ENCODE measurements around the gene CASP6.

The CASP6 gene

DNA sequence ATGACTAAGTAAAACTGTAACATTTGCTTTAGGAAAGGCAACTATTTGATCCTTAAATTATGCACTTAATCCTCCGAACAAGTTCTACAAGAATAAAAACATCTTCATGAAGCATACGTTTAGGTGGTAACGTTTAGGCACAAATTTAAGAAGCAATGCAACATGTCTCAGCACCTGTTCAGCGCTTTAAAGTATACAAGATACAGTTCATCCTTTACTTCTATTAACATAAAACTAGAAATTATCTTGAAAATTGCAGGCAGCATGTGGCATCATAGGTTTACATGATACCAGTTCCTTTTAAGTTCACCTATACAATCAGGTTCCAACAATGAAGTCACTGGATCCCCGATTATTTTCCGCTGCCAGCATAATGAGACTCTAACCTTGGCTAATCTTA is 25.1 kb upstream of the CASP6 start:
- in situ Hi-C loops (cut with HindIII; ENCODE audit: low pct_ligation_motif_present, low sequenced_read_pairs): no loop called here
- Histone ChIP-seq H3K36me3 (replicated peaks) (no peaks in the 10 kb centered on the region), H3K4me3 (ENCODE audit: low read depth, low read length) (no peak overlapping the region), H3K27ac (no peak overlapping the region), H3K27me3 (replicated peaks) (no peaks in the 10 kb centered on the region)
- DNase-seq: no peak
- TF ChIP-seq, protein P1, sequence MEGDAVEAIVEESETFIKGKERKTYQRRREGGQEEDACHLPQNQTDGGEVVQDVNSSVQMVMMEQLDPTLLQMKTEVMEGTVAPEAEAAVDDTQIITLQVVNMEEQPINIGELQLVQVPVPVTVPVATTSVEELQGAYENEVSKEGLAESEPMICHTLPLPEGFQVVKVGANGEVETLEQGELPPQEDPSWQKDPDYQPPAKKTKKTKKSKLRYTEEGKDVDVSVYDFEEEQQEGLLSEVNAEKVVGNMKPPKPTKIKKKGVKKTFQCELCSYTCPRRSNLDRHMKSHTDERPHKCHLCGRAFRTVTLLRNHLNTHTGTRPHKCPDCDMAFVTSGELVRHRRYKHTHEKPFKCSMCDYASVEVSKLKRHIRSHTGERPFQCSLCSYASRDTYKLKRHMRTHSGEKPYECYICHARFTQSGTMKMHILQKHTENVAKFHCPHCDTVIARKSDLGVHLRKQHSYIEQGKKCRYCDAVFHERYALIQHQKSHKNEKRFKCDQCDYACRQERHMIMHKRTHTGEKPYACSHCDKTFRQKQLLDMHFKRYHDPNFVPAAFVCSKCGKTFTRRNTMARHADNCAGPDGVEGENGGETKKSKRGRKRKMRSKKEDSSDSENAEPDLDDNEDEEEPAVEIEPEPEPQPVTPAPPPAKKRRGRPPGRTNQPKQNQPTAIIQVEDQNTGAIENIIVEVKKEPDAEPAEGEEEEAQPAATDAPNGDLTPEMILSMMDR (IDR thresholded peaks at IDR 0.05; ENCODE audit: low read depth, low read length, missing control alignments): no peak

DNA sequence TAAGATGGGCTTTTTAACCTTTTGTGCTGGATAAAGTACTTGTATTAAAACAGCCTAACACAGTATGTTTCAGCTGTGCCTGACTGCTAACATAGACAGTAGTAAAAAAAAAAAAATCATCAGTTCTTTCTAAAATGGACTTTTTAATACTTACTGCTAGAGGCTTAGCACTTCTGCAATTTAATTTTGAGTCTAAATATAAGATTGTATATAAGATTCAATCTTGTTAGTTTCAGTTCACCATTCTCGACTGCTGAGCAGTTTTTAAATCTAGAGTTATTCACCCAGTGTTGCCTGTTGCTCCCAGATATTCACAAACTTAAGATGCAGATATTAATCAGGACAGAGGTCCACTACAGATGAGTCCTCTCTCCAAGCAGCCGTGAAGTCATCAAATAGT is 19.9 kb upstream of the CASP6 start:
- H3K27me3 ChIP-seq (replicated peaks): no peaks in the 10 kb centered on the region
- in situ Hi-C loops (cut with HindIII; ENCODE audit: low pct_ligation_motif_present, low sequenced_read_pairs): no loop called here
- H3K36me3 ChIP-seq (replicated peaks): no peaks in the 10 kb centered on the region
- no peak overlapping the region for H3K27ac ChIP-seq
- TF ChIP-seq, protein P1 (IDR thresholded peaks at IDR 0.05; ENCODE audit: low read depth, low read length, missing control alignments): no peak
- no peak for DNase-seq
- H3K4me3 ChIP-seq (ENCODE audit: low read depth, low read length): no peak overlapping the region

DNA sequence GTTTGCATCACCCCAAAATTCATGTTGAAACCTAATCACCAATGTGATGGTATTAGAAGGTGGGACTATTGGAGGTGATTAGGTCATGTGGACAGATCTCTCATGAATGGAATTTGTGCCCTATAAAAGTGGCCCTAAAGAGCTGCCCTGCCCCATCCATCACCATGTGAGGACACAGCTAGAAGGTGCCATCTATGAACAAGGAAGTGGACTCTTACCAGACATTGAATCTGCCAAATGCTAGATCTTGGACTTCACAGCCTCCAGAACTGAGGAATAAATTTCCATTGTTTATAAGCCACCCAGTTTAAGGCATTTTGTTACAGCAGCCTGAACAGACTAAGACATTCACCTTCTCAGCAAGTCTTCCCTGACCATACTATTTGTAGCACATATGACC is 19.1 kb upstream of the CASP6 start:
- H3K27me3 ChIP-seq (replicated peaks): no peaks in the 10 kb centered on the region
- TF ChIP-seq, protein P1 (IDR thresholded peaks at IDR 0.05; ENCODE audit: low read depth, low read length, missing control alignments): no peak
- no peak overlapping the region for H3K4me3 ChIP-seq (ENCODE audit: low read depth, low read length)
- DNase-seq: no peak
- in situ Hi-C loops (cut with HindIII; ENCODE audit: low pct_ligation_motif_present, low sequenced_read_pairs): no loop called here
- no peaks in the 10 kb centered on the region for H3K36me3 ChIP-seq (replicated peaks)
- H3K27ac ChIP-seq: no peak overlapping the region

DNA sequence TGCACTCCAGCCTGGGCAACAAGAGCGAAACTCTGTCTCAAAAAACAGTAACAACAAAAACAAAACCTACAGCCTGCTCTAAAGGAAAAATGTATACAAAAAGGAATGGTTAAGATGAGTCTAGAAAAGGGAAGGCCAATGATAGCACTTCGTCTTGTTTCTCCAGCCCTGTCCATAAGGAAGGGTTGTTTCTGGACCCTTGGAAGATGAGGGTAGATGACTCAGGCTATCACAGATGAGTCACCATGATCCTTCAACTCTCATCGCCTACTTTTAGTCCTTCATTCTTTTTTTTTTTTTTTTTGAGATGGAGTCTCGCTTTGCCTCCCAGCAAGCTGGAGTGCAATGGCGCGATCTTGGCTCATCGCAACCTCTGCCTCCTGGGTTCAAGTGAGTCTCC is 17.8 kb upstream of the CASP6 start:
- no peak overlapping the region for H3K27ac ChIP-seq
- in situ Hi-C loops (cut with HindIII; ENCODE audit: low pct_ligation_motif_present, low sequenced_read_pairs): no loop called here
- H3K4me3 ChIP-seq (ENCODE audit: low read depth, low read length): no peak overlapping the region
- no peaks in the 10 kb centered on the region for H3K27me3 ChIP-seq (replicated peaks)
- TF ChIP-seq, protein P1 (IDR thresholded peaks at IDR 0.05; ENCODE audit: low read depth, low read length, missing control alignments): no peak
- peak; percentile 49 for DNase-seq
- no peaks in the 10 kb centered on the region for H3K36me3 ChIP-seq (replicated peaks)

DNA sequence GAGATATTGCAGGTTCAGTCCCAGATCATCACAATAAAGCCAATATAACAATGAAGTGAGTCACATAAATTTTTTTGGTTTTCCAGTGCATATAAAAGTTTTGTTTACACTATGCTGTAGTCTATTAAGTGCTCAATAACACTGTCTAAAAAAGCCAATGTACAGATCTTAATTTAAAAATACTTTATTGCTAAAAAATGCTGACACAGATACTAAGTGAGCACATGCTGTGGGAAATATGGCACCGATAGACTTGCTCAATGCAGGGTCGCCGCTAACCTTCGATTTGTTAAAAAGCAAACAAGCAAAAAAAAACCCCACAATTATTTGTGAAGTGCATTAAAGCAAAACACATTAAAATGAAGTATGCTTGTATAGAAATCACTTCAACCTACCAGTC is 16.4 kb upstream of the CASP6 start:
- TF ChIP-seq, protein P1 (IDR thresholded peaks at IDR 0.05; ENCODE audit: low read depth, low read length, missing control alignments): no peak
- in situ Hi-C loops (cut with HindIII; ENCODE audit: low pct_ligation_motif_present, low sequenced_read_pairs): no loop called here
- Histone ChIP-seq H3K36me3 (replicated peaks) (no peaks in the 10 kb centered on the region), H3K27me3 (replicated peaks) (no peaks in the 10 kb centered on the region), H3K4me3 (ENCODE audit: low read depth, low read length) (no peak overlapping the region), H3K27ac (no peak overlapping the region)
- no peak for DNase-seq

DNA sequence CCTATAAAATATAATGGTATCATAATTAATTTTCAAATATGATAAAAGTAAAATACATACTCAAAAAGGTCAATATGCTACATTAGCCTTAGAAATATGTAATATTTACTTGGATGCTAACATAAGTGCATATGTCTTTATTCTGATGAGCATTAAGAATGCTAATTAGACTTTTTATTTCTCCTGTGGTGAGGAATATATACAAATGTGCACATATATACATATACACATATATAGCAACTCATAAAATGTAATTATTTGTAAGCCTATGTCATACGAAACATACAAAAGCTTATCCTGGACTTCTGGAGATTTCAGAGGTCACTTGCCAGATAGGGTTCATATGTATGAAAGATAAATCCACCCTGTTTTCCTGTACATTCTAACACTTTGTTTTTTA is 15.5 kb upstream of the CASP6 start:
- in situ Hi-C loops (cut with HindIII; ENCODE audit: low pct_ligation_motif_present, low sequenced_read_pairs): no loop called here
- no peak for DNase-seq
- no peaks in the 10 kb centered on the region for H3K27me3 ChIP-seq (replicated peaks)
- H3K4me3 ChIP-seq (ENCODE audit: low read depth, low read length): no peak overlapping the region
- TF ChIP-seq, protein P1 (IDR thresholded peaks at IDR 0.05; ENCODE audit: low read depth, low read length, missing control alignments): no peak
- H3K36me3 ChIP-seq (replicated peaks): no peaks in the 10 kb centered on the region
- no peak overlapping the region for H3K27ac ChIP-seq

All from brain microvascular endothelial cell (primary cell).